Calu3 (cell line): Measurements from ENCODE around the gene MBNL1. TPM values are rescaled to one million over a fixed set of nuclear protein-coding genes. Genes with fewer than 3 reads are reported as not detected.

ENCODE experiments used
- BruUV-seq: library from RNA; stranded (reverse); fragments of 400-500 nt; replicated peaks from 2 replicates; lab custom pipeline; 2021; lab: Mats Ljungman, UMichigan
- CTCF ChIA-PET: fragments of 300-600 bp; sonication (Branson Sonifier 250); formaldehyde crosslinking; loops from one replicate; lab custom pipeline; 2022; ENCODE audit warnings: antibody characterized with exemption; lab: Charles Lee
- DNase-seq: peaks from one replicate; pipeline ENCODE4 v3.0.0; 2022
- H3K27ac Mint-ChIP-seq: one replicate; pipeline ENCODE4 v1.8.0; 2022; ENCODE audit warnings: mixed read lengths; ENCODE audit not compliant: unreplicated experiment
- H3K27me3 Mint-ChIP-seq: one replicate; pipeline ENCODE4 v1.8.0; 2022; ENCODE audit warnings: mixed read lengths; ENCODE audit not compliant: unreplicated experiment
- H3K36me3 Mint-ChIP-seq: one replicate; pipeline ENCODE4 v1.8.0; 2022; ENCODE audit warnings: mild to moderate bottlenecking, moderate library complexity, mixed read lengths; ENCODE audit not compliant: insufficient read depth, unreplicated experiment
- H3K4me1 Mint-ChIP-seq: one replicate; pipeline ENCODE4 v1.8.0; 2022; ENCODE audit warnings: mild to moderate bottlenecking, low read depth, mixed read lengths; ENCODE audit not compliant: unreplicated experiment
- H3K4me3 Mint-ChIP-seq: one replicate; pipeline ENCODE4 v1.8.0; 2022; ENCODE audit warnings: mild to moderate bottlenecking, low read depth, moderate library complexity, mixed read lengths; ENCODE audit not compliant: unreplicated experiment
- H3K9me3 Mint-ChIP-seq: one replicate; pipeline ENCODE4 v1.8.0; 2022; ENCODE audit warnings: low read depth, mixed read lengths; ENCODE audit not compliant: unreplicated experiment
- intact Hi-C: fragments of 100-400 bp; cut with micrococcal nuclease; formaldehyde crosslinking; loops from one replicate; pipeline ENCODE4 v1.10.0; 2022; ENCODE audit not compliant: unreplicated experiment
- total RNA-seq: library from RNA; stranded (reverse); gene quantifications from 2 replicates; pipeline ENCODE4 v1.2.3, GENCODE V29; 2022
- TF ChIP-seq, protein P1 (sequence below): fragments of 200-600 bp; IDR thresholded peaks from one replicate; pipeline ENCODE4 v1.8.0; 2022; ENCODE audit warnings: antibody characterized with exemption; ENCODE audit not compliant: unreplicated experiment

MBNL1 gene
- total RNA-seq, 1 experiment from 2014 or later: 183 TPM

DNA sequence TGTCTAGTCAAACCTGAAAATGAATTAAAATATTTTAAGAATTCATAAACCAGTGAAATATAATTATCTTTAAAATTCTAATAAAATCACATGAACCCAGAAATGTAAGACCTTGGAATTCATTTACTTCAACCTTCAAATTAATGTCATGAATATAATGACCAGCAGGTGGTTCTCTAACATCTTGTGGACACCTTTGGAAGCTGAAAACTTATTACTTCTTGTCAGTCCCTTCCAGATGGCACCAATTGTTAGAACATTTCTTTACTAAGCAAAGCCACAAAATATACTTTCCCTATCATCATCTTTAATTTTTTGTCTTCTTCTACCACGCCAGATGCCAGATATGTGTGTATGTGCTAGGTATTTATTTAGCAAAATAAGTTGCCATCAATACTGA, 240.0 kb downstream of the MBNL1 start:
- Mint-ChIP-seq H3K27me3 (no peaks in the 10 kb centered on the region), H3K9me3 (no peaks in the 10 kb centered on the region), H3K36me3 (no peaks in the 10 kb centered on the region), H3K27ac (no peak overlapping the region), H3K4me1 (no peaks in the 10 kb centered on the region), H3K4me3 (no peak overlapping the region)
- DNase-seq: no peak
- CTCF ChIA-PET: interaction anchor here (1.0 to 2.6 kb wide), 3 partner anchors 65 to 452 kb away, joined by 3 to 7 read pairs (median 7); no protein-coding TSS in a partner anchor
- BruUV-seq: no TSS peak
- intact Hi-C loops: loop anchor here (1.0 to 10.0 kb wide), 5 partner anchors 66 to 453 kb away; no protein-coding TSS in a partner anchor
- TF ChIP-seq, protein P1, sequence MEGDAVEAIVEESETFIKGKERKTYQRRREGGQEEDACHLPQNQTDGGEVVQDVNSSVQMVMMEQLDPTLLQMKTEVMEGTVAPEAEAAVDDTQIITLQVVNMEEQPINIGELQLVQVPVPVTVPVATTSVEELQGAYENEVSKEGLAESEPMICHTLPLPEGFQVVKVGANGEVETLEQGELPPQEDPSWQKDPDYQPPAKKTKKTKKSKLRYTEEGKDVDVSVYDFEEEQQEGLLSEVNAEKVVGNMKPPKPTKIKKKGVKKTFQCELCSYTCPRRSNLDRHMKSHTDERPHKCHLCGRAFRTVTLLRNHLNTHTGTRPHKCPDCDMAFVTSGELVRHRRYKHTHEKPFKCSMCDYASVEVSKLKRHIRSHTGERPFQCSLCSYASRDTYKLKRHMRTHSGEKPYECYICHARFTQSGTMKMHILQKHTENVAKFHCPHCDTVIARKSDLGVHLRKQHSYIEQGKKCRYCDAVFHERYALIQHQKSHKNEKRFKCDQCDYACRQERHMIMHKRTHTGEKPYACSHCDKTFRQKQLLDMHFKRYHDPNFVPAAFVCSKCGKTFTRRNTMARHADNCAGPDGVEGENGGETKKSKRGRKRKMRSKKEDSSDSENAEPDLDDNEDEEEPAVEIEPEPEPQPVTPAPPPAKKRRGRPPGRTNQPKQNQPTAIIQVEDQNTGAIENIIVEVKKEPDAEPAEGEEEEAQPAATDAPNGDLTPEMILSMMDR: peak; percentile 47

DNA sequence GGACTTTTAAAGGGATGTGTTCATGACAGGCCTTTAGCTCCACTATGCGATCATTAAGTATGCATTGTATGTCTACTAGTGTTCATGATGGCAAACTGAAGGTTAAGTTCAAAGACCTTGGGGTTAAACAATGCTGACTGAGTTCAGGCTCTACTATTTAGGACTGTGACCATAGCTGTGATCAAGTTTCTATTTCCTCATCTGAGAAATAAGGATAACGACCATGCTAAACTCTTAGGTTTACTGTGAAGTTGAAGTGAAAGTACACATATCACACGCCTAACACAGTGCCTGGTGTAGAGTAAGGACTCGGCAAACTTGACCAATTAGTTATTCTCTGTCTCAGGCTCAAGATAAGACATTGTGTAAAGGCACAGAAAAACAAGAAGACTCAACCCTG, 243.2 kb downstream of the MBNL1 start:
- H3K27ac Mint-ChIP-seq: no peak overlapping the region
- no peaks in the 10 kb centered on the region for H3K9me3 Mint-ChIP-seq
- no peak for DNase-seq
- intact Hi-C loops: no loop called here
- H3K4me1 Mint-ChIP-seq: no peaks in the 10 kb centered on the region
- H3K27me3 Mint-ChIP-seq: no peaks in the 10 kb centered on the region
- BruUV-seq: no TSS peak
- CTCF ChIA-PET: interaction anchor here (0.6 to 1.1 kb wide), 3 partner anchors 9 to 428 kb away, joined by 3 to 4 read pairs (median 4); no protein-coding TSS in a partner anchor
- H3K4me3 Mint-ChIP-seq: no peak overlapping the region
- TF ChIP-seq, protein P1: no peak
- no peaks in the 10 kb centered on the region for H3K36me3 Mint-ChIP-seq

DNA sequence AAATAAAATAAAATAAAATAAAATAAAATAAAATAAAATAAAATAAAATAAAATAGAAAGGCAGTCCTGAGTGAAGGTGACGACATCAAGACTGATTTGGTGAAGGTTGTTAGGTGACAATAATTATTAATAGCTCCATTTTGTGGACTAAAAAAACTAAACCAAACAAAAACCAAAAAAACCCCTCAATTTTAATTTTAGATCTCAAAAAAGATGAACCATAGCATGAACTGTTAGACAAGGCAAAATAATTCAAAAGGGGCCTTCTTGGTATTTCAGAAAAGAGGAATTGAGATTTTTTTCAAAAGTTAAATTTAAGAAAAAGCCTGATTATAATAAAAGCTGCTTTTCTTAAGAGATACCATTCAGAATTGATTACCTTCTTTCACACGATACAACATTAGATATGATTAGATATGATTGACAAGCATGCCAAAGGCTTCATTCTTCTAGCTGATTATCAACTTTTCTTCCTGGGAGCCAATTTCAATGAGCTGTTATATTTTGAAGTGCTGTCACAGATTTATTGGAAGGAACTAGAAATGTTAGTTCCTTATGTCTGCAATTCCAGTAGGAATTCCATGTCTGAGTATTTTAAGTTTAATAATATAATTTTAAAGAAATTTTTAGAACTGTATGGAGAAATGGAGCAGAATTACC, 244.7 kb downstream of the MBNL1 start:
- intact Hi-C loops: no loop called here
- no peaks in the 10 kb centered on the region for H3K27me3 Mint-ChIP-seq

More for the DNA sequence above, 244.7 kb downstream of the MBNL1 start:
- Mint-ChIP-seq H3K36me3 (no peaks in the 10 kb centered on the region), H3K27ac (no peak overlapping the region), H3K4me3 (no peak overlapping the region), H3K4me1 (no peaks in the 10 kb centered on the region), H3K9me3 (no peaks in the 10 kb centered on the region)
- TF ChIP-seq, protein P1: no peak
- no TSS peak for BruUV-seq
- CTCF ChIA-PET: no interaction called here
- no peak for DNase-seq
